Pancreas (tissue), 10 donors: ENCODE measurements around the gene CDK7. TPM values are rescaled to one million over a fixed set of nuclear protein-coding genes. Genes with fewer than 3 reads are reported as not detected.

ENCODE experiments used
- ATAC-seq, 4 donors: fragments of 200-7000 bp; cut with Tn5 transposase; one replicate each; pipeline versions ENCODE4 v1.8.0 to v1.9.1; 2020; ENCODE audit warnings: mild to moderate bottlenecking in 4 of 4, moderate library complexity in 4 of 4
- DNase-seq, 6 donors: peaks; one replicate each; pipeline ENCODE4 v3.0.0-alpha.2; 2020
- FAIRE-seq: peaks from 2 replicates; lab custom pipeline; 2012; peaks lifted over from hg19 to GRCh38; lab: Jason Lieb, UNC
- H3K27ac ChIP-seq, 4 donors: fragments of 200-600 bp; sonication (generic); 1 replicate in 3 of 4; 2 replicates in 1 of 4; pipeline versions ENCODE4 v1.5.0 to v1.8.0; 2020
- H3K27me3 ChIP-seq, 4 donors: fragments of 200-600 bp; one replicate each; pipeline ENCODE4 v1.8.0; 2021
- H3K36me3 ChIP-seq, 3 donors: fragments of 200-600 bp; sonication (generic) in 1 of 3; one replicate each; pipeline versions ENCODE4 v1.5.0 to v1.8.0; 2020 to 2021
- H3K4me1 ChIP-seq, 3 donors: fragments of 200-600 bp; one replicate each; pipeline ENCODE4 v1.8.0; 2021
- H3K4me3 ChIP-seq, 4 donors: fragments of 200-600 bp; sonication (generic) in 2 of 4; one replicate each; pipeline versions ENCODE4 v1.5.0 to v1.8.0; 2020 to 2021
- H3K9me3 ChIP-seq, 4 donors: fragments of 200-600 bp; one replicate each; pipeline ENCODE4 v1.8.0; 2021
- WGBS, 2 donors: extraction: QIAGEN DNeasy Blood & Tissue Kit; methylation state at CpG; one replicate each; pipeline ENCODE4 v1.1.7; 2013; 5-methylcytosine and 5-hydroxymethylcytosine counted together
- intact Hi-C, 3 donors: fragments of 100-400 bp; cut with DNase I; formaldehyde crosslinking; loops; one replicate each; pipeline versions ENCODE4 v1.11.1 to v1.14.2; 2022
- polyA plus RNA-seq, 2 donors: library from polyadenylated mRNA; stranded (reverse); fragments of 200-250 nt; gene quantifications; one replicate each; pipeline ENCODE4 v1.2.3, GENCODE V29; 2013
- total RNA-seq, 6 donors: library from RNA; stranded (reverse); fragmentation: NEBNext Ultra II Directional in 4 of 6; extraction: Animal tissue kit (Norgen Biotek cat#: 25700) in 4 of 6; gene quantifications; one replicate each; pipeline versions ENCODE4 v1.2.1 to v1.2.4, GENCODE V29; 2021 to 2023
- TF ChIP-seq, protein P1 (sequence below), 4 donors: fragments of 200-600 bp; sonication (generic) in 3 of 4; IDR thresholded peaks; one replicate each; pipeline versions ENCODE4 v1.5.0 to v1.8.0; 2021; ENCODE audit warnings: antibody characterized with exemption in 4 of 4
- donor health status: healthy with polysubstance abuse.
- donor health status: DM: no; HTN: no; CAD: no; lungs with moderate emphysema.
- donor health status: DM: no; HTN: no; CAD: no.
- donor health status: control.
- donor health status: control.
- donor health status: Bipolar disorder and iron deficiency.
- donor health status: DM: yes; HTN: yes; CAD: no.
- donor health status: DM: no; HTN: no; CAD: no.
- donor health status: DM: no; HTN: no; CAD: no.
- donor health status: DM: yes; HTN: yes; CAD: no.

Gene CDK7
- total and polyA plus RNA-seq, 8 donors: 6.2 to 13.6 (median 10.2) TPM

DNA sequence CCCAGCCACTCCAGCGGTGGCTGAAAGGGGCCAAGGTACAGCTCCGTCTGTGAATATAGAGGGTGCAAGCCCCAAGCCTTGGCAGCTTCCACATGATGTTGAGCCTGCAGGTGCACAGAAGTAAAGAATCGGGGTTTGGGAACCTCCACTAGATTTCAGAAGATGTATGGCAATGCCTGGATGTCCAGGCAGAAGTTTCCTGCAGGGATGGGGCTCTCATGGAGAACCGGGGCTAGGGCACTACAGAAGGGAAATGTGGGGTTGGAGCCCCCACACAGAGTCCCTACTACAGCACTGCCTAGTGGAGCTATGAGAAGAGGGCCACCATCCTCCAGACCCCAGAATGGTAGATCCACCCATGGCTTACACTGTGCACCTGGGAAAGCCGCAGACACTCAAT, 74.7 kb downstream of the CDK7 start:
- TF ChIP-seq, protein P1, sequence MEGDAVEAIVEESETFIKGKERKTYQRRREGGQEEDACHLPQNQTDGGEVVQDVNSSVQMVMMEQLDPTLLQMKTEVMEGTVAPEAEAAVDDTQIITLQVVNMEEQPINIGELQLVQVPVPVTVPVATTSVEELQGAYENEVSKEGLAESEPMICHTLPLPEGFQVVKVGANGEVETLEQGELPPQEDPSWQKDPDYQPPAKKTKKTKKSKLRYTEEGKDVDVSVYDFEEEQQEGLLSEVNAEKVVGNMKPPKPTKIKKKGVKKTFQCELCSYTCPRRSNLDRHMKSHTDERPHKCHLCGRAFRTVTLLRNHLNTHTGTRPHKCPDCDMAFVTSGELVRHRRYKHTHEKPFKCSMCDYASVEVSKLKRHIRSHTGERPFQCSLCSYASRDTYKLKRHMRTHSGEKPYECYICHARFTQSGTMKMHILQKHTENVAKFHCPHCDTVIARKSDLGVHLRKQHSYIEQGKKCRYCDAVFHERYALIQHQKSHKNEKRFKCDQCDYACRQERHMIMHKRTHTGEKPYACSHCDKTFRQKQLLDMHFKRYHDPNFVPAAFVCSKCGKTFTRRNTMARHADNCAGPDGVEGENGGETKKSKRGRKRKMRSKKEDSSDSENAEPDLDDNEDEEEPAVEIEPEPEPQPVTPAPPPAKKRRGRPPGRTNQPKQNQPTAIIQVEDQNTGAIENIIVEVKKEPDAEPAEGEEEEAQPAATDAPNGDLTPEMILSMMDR (IDR thresholded peaks at IDR 0.05): no peak
- intact Hi-C loops: no loop called here
- no peak for DNase-seq
- H3K27ac ChIP-seq: no peak overlapping the region
- no peak for ATAC-seq
- H3K4me1 ChIP-seq: no peaks in the 10 kb centered on the region
- 96 to 99% methylated on average over 5 of the region's 5 CpGs for WGBS, 2 donors
- H3K27me3 ChIP-seq: no peaks in the 10 kb centered on the region
- FAIRE-seq: no peak
- no peak overlapping the region for H3K4me3 ChIP-seq
- H3K9me3 ChIP-seq: no peaks in the 10 kb centered on the region
- peaks cover 0 to 25% (median 0%) of the 10 kb centered on the region in 3 donors for H3K36me3 ChIP-seq

DNA sequence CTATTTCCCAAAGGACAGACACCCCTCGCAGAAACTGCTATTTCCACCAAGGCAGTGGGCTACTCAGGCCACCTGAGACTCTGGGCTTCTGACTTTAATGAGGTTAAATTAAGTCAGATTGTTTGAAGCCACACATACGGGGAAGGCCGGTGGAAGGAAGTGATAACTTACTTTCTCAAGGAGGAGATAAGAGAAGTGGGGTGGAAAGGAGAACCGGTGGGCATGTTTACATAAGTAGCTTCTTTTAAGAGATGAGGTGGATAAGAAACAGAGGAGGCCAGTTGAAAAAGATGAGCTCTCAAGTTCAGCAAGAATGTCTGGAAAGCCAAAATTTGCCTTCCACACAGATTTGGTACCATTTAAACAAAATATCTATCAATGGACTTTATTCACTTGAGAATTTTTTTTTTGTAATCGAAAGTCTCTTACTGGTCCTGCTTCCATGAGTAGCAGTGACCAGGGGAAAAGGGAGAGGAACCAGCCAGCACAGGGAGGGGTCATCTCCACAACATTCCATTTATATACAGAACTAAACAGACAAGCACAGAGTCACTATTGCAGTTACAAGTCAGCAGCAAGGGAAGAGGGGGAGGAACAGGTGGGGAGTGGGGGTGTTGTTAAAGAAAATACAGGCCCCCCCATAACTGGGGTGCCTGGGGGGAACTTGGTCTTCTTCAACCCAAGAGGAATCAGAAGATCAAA, 77.9 kb downstream of the CDK7 start:
- no peak for FAIRE-seq
- no peaks in the 10 kb centered on the region for H3K27me3 ChIP-seq
- H3K4me1 ChIP-seq: no peaks in the 10 kb centered on the region
- no peak overlapping the region for H3K27ac ChIP-seq
- no peak for ATAC-seq
- no peak overlapping the region for H3K4me3 ChIP-seq
- no peak for DNase-seq
- WGBS, 2 donors: 66 to 72% methylated on average over 5 of the region's 5 CpGs
- TF ChIP-seq, protein P1 (IDR thresholded peaks at IDR 0.05): no peak
- intact Hi-C loops: no loop called here
- no peaks in the 10 kb centered on the region for H3K9me3 ChIP-seq
- H3K36me3 ChIP-seq: peaks cover 0 to 28% (median 0%) of the 10 kb centered on the region in 3 donors

DNA sequence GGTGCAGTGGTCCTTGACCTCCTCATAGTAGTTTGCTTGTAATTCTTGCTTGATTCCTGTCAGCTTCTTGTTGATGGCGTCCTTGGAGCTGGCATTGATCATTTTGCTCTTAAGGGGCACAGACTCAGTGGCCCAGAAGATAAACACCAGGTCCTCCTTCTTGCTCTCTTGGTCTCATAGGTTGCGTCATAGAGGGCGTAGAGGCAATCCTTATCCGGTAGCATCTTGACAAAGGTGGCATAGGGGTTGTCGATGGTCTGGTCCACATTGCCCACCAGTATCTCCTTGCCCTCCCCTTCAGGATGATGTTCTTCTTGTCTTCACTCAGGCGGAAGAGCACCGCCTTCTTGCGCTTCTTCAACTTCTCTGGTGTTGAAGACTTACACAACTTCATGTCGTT, 78.7 kb downstream of the CDK7 start:
- WGBS, 2 donors: 96 to 98% methylated on average over 9 of the region's 9 CpGs
- intact Hi-C loops: no loop called here

DNA sequence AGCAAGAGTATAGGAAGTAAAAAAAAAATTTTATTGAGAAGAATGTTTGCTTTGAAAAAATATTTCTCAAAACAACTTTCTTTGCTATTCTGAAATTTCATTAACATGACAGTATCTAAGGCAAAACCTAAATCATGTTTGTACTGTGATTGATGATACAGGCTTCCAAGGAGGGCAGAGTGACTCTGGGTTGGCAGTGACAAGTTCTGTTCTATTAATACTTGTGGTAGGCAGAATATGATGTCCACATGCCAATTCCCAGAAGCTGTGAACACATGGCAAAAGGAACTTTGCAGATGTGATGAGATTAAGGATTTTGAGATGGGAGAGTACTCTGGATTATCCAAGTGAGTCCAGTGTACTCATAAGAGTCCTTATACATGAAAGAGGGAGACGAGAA, 81.3 kb downstream of the CDK7 start:
- Histone ChIP-seq H3K27ac (no peak overlapping the region), H3K36me3 (peaks cover 0 to 17% (median 0%) of the 10 kb centered on the region in 3 donors), H3K4me1 (no peaks in the 10 kb centered on the region), H3K9me3 (no peaks in the 10 kb centered on the region), H3K4me3 (no peak overlapping the region), H3K27me3 (no peaks in the 10 kb centered on the region)
- intact Hi-C loops: no loop called here
- 93 to 95% methylated on average over 1 of the region's 1 CpG for WGBS, 2 donors
- DNase-seq (no peak), ATAC-seq (no peak), FAIRE-seq (no peak)
- TF ChIP-seq, protein P1 (IDR thresholded peaks at IDR 0.05): no peak

More for the DNA sequence above, 78.7 kb downstream of the CDK7 start:
- no peak for FAIRE-seq
- Histone ChIP-seq H3K36me3 (peaks cover 0 to 28% (median 0%) of the 10 kb centered on the region in 3 donors), H3K4me1 (no peaks in the 10 kb centered on the region), H3K27ac (no peak overlapping the region), H3K9me3 (no peaks in the 10 kb centered on the region), H3K27me3 (no peaks in the 10 kb centered on the region), H3K4me3 (no peak overlapping the region)
- no peak for ATAC-seq
- TF ChIP-seq, protein P1 (IDR thresholded peaks at IDR 0.05): no peak
- DNase-seq: no peak

DNA sequence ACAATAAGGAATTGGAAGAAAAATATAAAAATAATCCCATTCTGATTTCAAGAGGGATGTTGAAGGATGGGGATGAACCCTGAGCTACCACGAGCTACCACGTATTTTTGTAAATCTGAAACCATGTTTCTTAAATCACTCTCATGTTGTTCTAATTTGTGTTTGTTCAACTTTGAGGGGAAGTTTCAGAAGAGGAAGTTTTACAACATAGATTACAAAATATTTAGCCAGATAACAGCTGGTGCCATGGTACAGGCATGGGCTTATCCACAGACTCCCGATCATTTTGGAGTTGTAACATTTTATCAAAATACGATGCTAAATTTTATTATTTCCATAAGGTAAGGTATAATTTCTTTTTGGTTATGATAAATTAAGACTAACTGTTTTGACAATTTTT, 82.7 kb downstream of the CDK7 start:
- Histone ChIP-seq H3K27ac (no peak overlapping the region), H3K36me3 (peaks cover 0 to 17% (median 0%) of the 10 kb centered on the region in 3 donors), H3K9me3 (no peaks in the 10 kb centered on the region), H3K4me3 (no peak overlapping the region), H3K4me1 (no peaks in the 10 kb centered on the region), H3K27me3 (no peaks in the 10 kb centered on the region)
- WGBS, 2 donors: 93 to 94% methylated on average over 4 of the region's 4 CpGs
- TF ChIP-seq, protein P1 (IDR thresholded peaks at IDR 0.05): no peak
- DNase-seq: no peak
- intact Hi-C loops: no loop called here
- no peak for FAIRE-seq
- ATAC-seq: no peak
